B cell (primary cell): Measurements from ENCODE around the gene WDR82. TPM values are rescaled to one million over a fixed set of nuclear protein-coding genes. Genes with fewer than 3 reads are reported as not detected.

Source experiments
- ATAC-seq: fragments of 200-7000 bp; cut with Tn5 transposase; one replicate; pipeline ENCODE4 v1.10.0; 2021; ENCODE audit warnings: low read depth, mild to moderate bottlenecking, moderate number of reproducible peaks, moderate library complexity
- CTCF ChIA-PET: fragments of 350-600 bp; sonication (Branson Sonifier 250); formaldehyde crosslinking; loops from one replicate; lab custom pipeline; 2021; ENCODE audit warnings: antibody characterized with exemption, inconsistent platforms; lab: Charles Lee
- POLR2A ChIA-PET: fragments of 350-600 bp; sonication (Branson Sonifier 250); formaldehyde crosslinking; loops from one replicate; lab custom pipeline; 2021; ENCODE audit warnings: antibody characterized with exemption; lab: Charles Lee
- DNase-seq: peaks from one replicate; pipeline ENCODE4 v3.0.0; 2013
- H2AFZ ChIP-seq: 2 replicates; pipeline ENCODE4 v1.6.1; 2012; ENCODE audit warnings: mild to moderate bottlenecking, low read depth, low read length; ENCODE audit not compliant: insufficient read depth, poor library complexity, severe bottlenecking
- H3K27ac ChIP-seq, 2 donors: 1 replicate in 1 of 2; 2 replicates in 1 of 2; pipeline ENCODE4 v1.5.1; 2012 to 2013; ENCODE audit warnings: low read length in 2 of 2, mild to moderate bottlenecking in 2 of 2, moderate library complexity in 1 of 2
- H3K27me3 ChIP-seq, 4 experiments: fragments of 200-600 bp in 1 of 4; sonication (generic) in 1 of 4; replicated peaks in 1 of 4; 1 replicate in 2 of 4; 2 replicates in 2 of 4; pipeline versions ENCODE4 v1.6.1 to v1.7.0; 2013 to 2016; ENCODE audit warnings: low read length in 3 of 4, mild to moderate bottlenecking in 2 of 4, mixed read lengths in 1 of 4, moderate library complexity in 1 of 4; ENCODE audit not compliant: insufficient read depth in 4 of 4, control insufficient read depth in 3 of 4; ENCODE audit errors: control extremely low read depth in 1 of 4
- H3K36me3 ChIP-seq, 2 experiments: replicated peaks in 1 of 2; 1 replicate in 1 of 2; 2 replicates in 1 of 2; pipeline versions ENCODE4 v1.6.1 to v1.7.1; 2013; ENCODE audit warnings: low read length in 1 of 2; ENCODE audit not compliant: insufficient read depth in 2 of 2, control insufficient read depth in 1 of 2; ENCODE audit errors: control extremely low read depth in 1 of 2, extremely low read depth in 1 of 2
- H3K4me1 ChIP-seq, 2 donors: fragments of 200-600 bp in 1 of 2; sonication (generic) in 1 of 2; 1 replicate in 1 of 2; 2 replicates in 1 of 2; pipeline versions ENCODE4 v1.5.1 to v1.6.1; 2013 to 2017; ENCODE audit warnings: low read length in 2 of 2; ENCODE audit not compliant: control insufficient read depth in 2 of 2, insufficient read depth in 2 of 2
- H3K4me2 ChIP-seq: replicated peaks from 2 replicates; pipeline ENCODE3; 2012; ENCODE audit warnings: mild to moderate bottlenecking, low read depth, low read length; ENCODE audit not compliant: poor library complexity, severe bottlenecking
- H3K4me3 ChIP-seq, 5 experiments: fragments of 200-600 bp in 1 of 5; sonication (generic) in 1 of 5; 1 replicate in 3 of 5; 2 replicates in 2 of 5; pipeline versions ENCODE4 v1.5.1 to v1.7.0; 2011 to 2016; ENCODE audit warnings: low read length in 4 of 5, mild to moderate bottlenecking in 4 of 5, low read depth in 2 of 5, control low read depth in 1 of 5, moderate library complexity in 1 of 5; ENCODE audit not compliant: insufficient read depth in 1 of 5; ENCODE audit errors: control extremely low read depth in 1 of 5, extremely low read depth in 1 of 5
- H3K79me2 ChIP-seq: fragments of 200-600 bp; sonication (generic); one replicate; pipeline ENCODE4 v1.6.0; 2016; ENCODE audit warnings: low read length; ENCODE audit not compliant: control insufficient read depth, insufficient read depth
- H3K9ac ChIP-seq: fragments of 200-600 bp; sonication (generic); 2 replicates; pipeline ENCODE4 v1.6.1; 2017; ENCODE audit warnings: mild to moderate bottlenecking, low read length, moderate library complexity
- H3K9me3 ChIP-seq, 3 donors: one replicate each; pipeline versions ENCODE4 v1.6.1 to v1.7.1; 2013; ENCODE audit warnings: low read length in 2 of 3; ENCODE audit not compliant: control insufficient read depth in 2 of 3, insufficient read depth in 1 of 3; ENCODE audit errors: control extremely low read depth in 1 of 3
- H4K20me1 ChIP-seq: 2 replicates; pipeline ENCODE4 v1.6.0; 2012; ENCODE audit warnings: mild to moderate bottlenecking, low read length; ENCODE audit not compliant: insufficient read depth, control insufficient read depth, poor library complexity, severe bottlenecking
- H3K27ac Mint-ChIP-seq: one replicate; pipeline ENCODE4 v1.8.0; 2021; ENCODE audit warnings: mixed read lengths
- H3K27me3 Mint-ChIP-seq: one replicate; pipeline ENCODE4 v1.8.0; 2021; ENCODE audit warnings: mixed read lengths
- H3K4me1 Mint-ChIP-seq: one replicate; pipeline ENCODE4 v1.8.0; 2021; ENCODE audit warnings: mixed read lengths
- H3K4me3 Mint-ChIP-seq: one replicate; pipeline ENCODE4 v1.8.0; 2021; ENCODE audit warnings: mixed read lengths
- H3K9me3 Mint-ChIP-seq: one replicate; pipeline ENCODE4 v1.8.0; 2022; ENCODE audit warnings: mixed read lengths; ENCODE audit not compliant: insufficient read depth
- CTCF ChIP-seq: fragments of 200-600 bp; IDR thresholded peaks from one replicate; pipeline ENCODE4 v1.8.0; 2022; ENCODE audit warnings: antibody characterized with exemption, mild to moderate bottlenecking
- EZH2 ChIP-seq: IDR thresholded peaks from 2 replicates; pipeline ENCODE4 v1.6.1; 2012; ENCODE audit warnings: borderline replicate concordance, low read depth, mild to moderate bottlenecking, moderate library complexity, low read length; ENCODE audit not compliant: insufficient read depth, poor library complexity, severe bottlenecking
- WGBS: methylation state at CpG from one replicate; pipeline ENCODE4 v1.1.5; 2013; ENCODE audit warnings: missing lambda C conversion rate; ENCODE audit not compliant: insufficient coverage; 5-methylcytosine and 5-hydroxymethylcytosine counted together
- intact Hi-C: fragments of 100-400 bp; cut with micrococcal nuclease; formaldehyde crosslinking; loops from one replicate; pipeline ENCODE4 v1.10.0; 2022
- polyA plus RNA-seq: library from polyadenylated mRNA; depleted of rRNA; stranded (reverse); fragments of >200 nt; gene quantifications from 2 replicates; pipeline ENCODE4 v1.2.3, GENCODE V29; 2012
- total RNA-seq, 2 donors: library from RNA; stranded (reverse); fragments of 120-200 nt in 1 of 2; gene quantifications; 1 replicate in 1 of 2; 2 replicates in 1 of 2; pipeline versions ENCODE4 v1.2.3 to v1.2.4, GENCODE V29; 2013 to 2022

The WDR82 gene
- total and polyA plus RNA-seq, 2 donors (not counting 1 experiment from before 2014, with no cell fraction given), result 27.8 to 101 TPM

- Histone ChIP-seq H3K4me1 (peaks cover 22 to 29% of the 10 kb centered on the region in 2 donors), H3K79me2 (peaks cover 32% of the 10 kb centered on the region), H4K20me1 (peaks cover 26% of the 10 kb centered on the region), H3K9ac (peak overlapping the region; percentile 27), H3K36me3 (peaks cover 13 to 68% of the 10 kb centered on the region in 2 experiments), H3K27ac (peak overlapping the region; percentile 72 to 89), H3K4me2 (peak overlapping the region; percentile 71), H3K4me3 (peak overlapping the region in 2 of 5 experiments; percentile 25 to 35), H3K27me3 (no peaks in the 10 kb centered on the region), H2AFZ (peak overlapping the region; percentile 54), H3K9me3 (no peaks in the 10 kb centered on the region)
- intact Hi-C loops, result loop anchor here (1.0 to 2.0 kb wide), 5 partner anchors 8 to 34 kb away; partner anchors contain the start of genes GLYCTK, PPM1M, TLR9 and TWF2
- WGBS, result 33% methylated on average over 11 of the region's 12 CpGs
- DNase-seq (peak; percentile 92), ATAC-seq (peak; percentile 96)
- Mint-ChIP-seq H3K9me3 (no peaks in the 10 kb centered on the region), H3K4me1 (peaks cover 39% of the 10 kb centered on the region), H3K4me3 (peak overlapping the region; percentile 78), H3K27ac (peak overlapping the region; percentile 94), H3K27me3 (no peaks in the 10 kb centered on the region)
- POLR2A ChIA-PET, result interaction anchor here (0.6 to 2.9 kb wide), 15 partner anchors 9 to 754 kb away, joined by 3 to 25 read pairs (median 4); partner anchors contain the start of genes DCAF1, GLYCTK, TLR9 and TWF2
- CTCF ChIA-PET, result interaction anchor here (0.6 to 3.9 kb wide), 18 partner anchors 9 to 202 kb away, joined by 3 to 33 read pairs (median 6); partner anchors contain the start of genes NISCH, PPM1M, TLR9 and TWF2
- TF ChIP-seq EZH2 (no peak), CTCF (no peak)
Measured at GRCh38 chr3:52253314-52254304, 24.8 kb downstream of the WDR82 start.
